GM12878 (cell line): Measurements from ENCODE around the gene HYAL1. TPM values are rescaled to one million over a fixed set of nuclear protein-coding genes. Genes with fewer than 3 reads are reported as not detected.

Experiments
- ATAC-seq: fragments of 200-7000 bp; cut with Tn5 transposase; 3 replicates; pipeline ENCODE4 v1.9.1; 2020; ENCODE audit warnings: mild to moderate bottlenecking, moderate library complexity
- BruUV-seq: library from RNA; stranded (reverse); fragments of 400-500 nt; replicated peaks from 2 replicates; lab custom pipeline; 2021; lab: Mats Ljungman, UMichigan
- CTCF ChIA-PET: fragments of 300-600 bp; sonication (Branson Sonifier 250); formaldehyde crosslinking; extraction: SDS; loops from one replicate; lab custom pipeline; 2021; ENCODE audit warnings: inconsistent platforms; lab: Yijun Ruan, JAX
- POLR2A ChIA-PET: fragments of 350-600 bp; formaldehyde crosslinking; extraction: SDS; loops from one replicate; lab custom pipeline; 2021; ENCODE audit warnings: inconsistent platforms; lab: Charles Lee
- RAD21 ChIA-PET: fragments of 300-600 bp; sonication (Branson Sonifier 250); formaldehyde crosslinking; loops from one replicate; lab custom pipeline; 2023; ENCODE audit warnings: antibody characterized with exemption; ENCODE audit not compliant: unreplicated experiment; lab: Charles Lee
- SMC1A ChIA-PET: fragments of 300-600 bp; sonication (Branson Sonifier 250); formaldehyde crosslinking; loops from one replicate; lab custom pipeline; 2023; ENCODE audit not compliant: unreplicated experiment, uncharacterized antibody; lab: Charles Lee
- DNase-seq: peaks from one replicate; pipeline ENCODE4 v3.0.0-alpha.2; 2011; ENCODE audit warnings: low read depth, low spot score
- FAIRE-seq: peaks from 3 replicates; lab custom pipeline; 2011; peaks lifted over from hg19 to GRCh38; lab: Jason Lieb, UNC
- H2AFZ ChIP-seq: 2 replicates; pipeline ENCODE4 v1.6.0; 2011; ENCODE audit warnings: low read depth, low read length, control low read depth; ENCODE audit not compliant: control insufficient read depth
- H3K27ac ChIP-seq: 2 replicates; pipeline ENCODE4 v1.5.1; 2011; ENCODE audit warnings: control low read depth; ENCODE audit not compliant: control insufficient read depth, insufficient read depth
- H3K27me3 ChIP-seq, 2 experiments: replicated peaks in 1 of 2; 2 replicates each; pipeline versions ENCODE4 v1.6.0 to v1.6.1; 2011; ENCODE audit warnings: low read length in 1 of 2; ENCODE audit not compliant: control insufficient read depth in 2 of 2, insufficient read depth in 2 of 2
- H3K36me3 ChIP-seq, 2 experiments: 2 replicates each; pipeline ENCODE4 v1.5.1; 2011; ENCODE audit warnings: low read length in 1 of 2; ENCODE audit not compliant: control insufficient read depth in 2 of 2, insufficient read depth in 2 of 2
- H3K4me1 ChIP-seq: 2 replicates; pipeline ENCODE4 v1.6.1; 2011; ENCODE audit warnings: mild to moderate bottlenecking, low read length, moderate library complexity, mixed read lengths; ENCODE audit not compliant: control insufficient read depth, insufficient read depth
- H3K4me2 ChIP-seq: 2 replicates; pipeline ENCODE4 v1.6.0; 2011; ENCODE audit warnings: control low read depth; ENCODE audit not compliant: control insufficient read depth, insufficient read depth
- H3K4me3 ChIP-seq: fragments of 200-600 bp; sonication (generic); 2 replicates; pipeline ENCODE4 v1.5.1; 2016
- H3K79me2 ChIP-seq: 2 replicates; pipeline ENCODE4 v1.6.0; 2011; ENCODE audit warnings: low read length; ENCODE audit not compliant: control insufficient read depth, insufficient read depth
- H3K9ac ChIP-seq: 2 replicates; pipeline ENCODE4 v1.8.0; 2011; ENCODE audit warnings: low read length, control low read depth, mixed read lengths; ENCODE audit not compliant: control insufficient read depth, insufficient read depth
- H3K9me3 ChIP-seq: replicated peaks from 3 replicates; pipeline ENCODE4 v1.5.1; 2011; ENCODE audit warnings: mild to moderate bottlenecking, low read length; ENCODE audit not compliant: control insufficient read depth, insufficient read depth
- H4K20me1 ChIP-seq: 2 replicates; pipeline ENCODE4 v1.6.0; 2011; ENCODE audit not compliant: control insufficient read depth, insufficient read depth
- BHLHE40 ChIP-seq, 2 experiments: fragments of 450-650 bp in 1 of 2; IDR thresholded peaks; 2 replicates each; pipeline ENCODE4 v1.6.1; 2011 to 2017; ENCODE audit warnings: low read depth in 2 of 2, borderline replicate concordance in 1 of 2, improper control_type of control experiment in 1 of 2, low read length in 1 of 2, mild to moderate bottlenecking in 1 of 2
- DPF2 ChIP-seq: fragments of 450-650 bp; IDR thresholded peaks from 2 replicates; pipeline ENCODE4 v1.6.1; 2017; ENCODE audit warnings: mild to moderate bottlenecking
- EZH2 ChIP-seq: IDR thresholded peaks from 2 replicates; pipeline ENCODE4 v1.6.1; 2012; ENCODE audit warnings: low read depth, mild to moderate bottlenecking, control low read depth, inconsistent platforms, low read length, borderline replicate concordance; ENCODE audit not compliant: control insufficient read depth
- HDAC2 ChIP-seq: fragments of 200-600 bp; sonication (generic); IDR thresholded peaks from 2 replicates; pipeline ENCODE4 v1.6.1; 2017
- JUNB ChIP-seq: IDR thresholded peaks from 2 replicates; pipeline ENCODE4 v1.6.1; 2016; ENCODE audit warnings: antibody characterized with exemption, mild to moderate bottlenecking
- POU2F2 ChIP-seq: IDR thresholded peaks from 3 replicates; pipeline ENCODE4 v1.6.1; 2011; ENCODE audit warnings: low read depth, mild to moderate bottlenecking, low read length, borderline replicate concordance
- SIX5 ChIP-seq: IDR thresholded peaks from 2 replicates; pipeline ENCODE4 v1.6.1; 2011; ENCODE audit warnings: mild to moderate bottlenecking, low read depth, low read length, moderate library complexity; ENCODE audit not compliant: severe bottlenecking
- SP1 ChIP-seq: IDR thresholded peaks from one replicate; pipeline ENCODE4 v1.6.1; 2011; ENCODE audit warnings: low read depth, low read length
- WGBS: methylation state at CpG from one replicate; pipeline ENCODE4 v1.1.6; 2016; ENCODE audit warnings: low lambda C conversion rate; ENCODE audit not compliant: insufficient replicate concordance, insufficient coverage; ENCODE audit errors: missing lambda C conversion rate; 5-methylcytosine and 5-hydroxymethylcytosine counted together
- in situ Hi-C: fragments of 300-500 bp; cut with MboI; formaldehyde crosslinking; loops from 9 replicates; pipeline ENCODE4 v1.14.3; 2018; ENCODE audit warnings: mixed read lengths
- intact Hi-C: fragments of 100-400 bp; cut with micrococcal nuclease; formaldehyde crosslinking; loops from one replicate; pipeline ENCODE4 v1.14.2; 2022; ENCODE audit not compliant: unreplicated experiment
- polyA plus RNA-seq, 11 experiments: library from polyadenylated mRNA; depleted of rRNA in 4 of 11; unstranded in 6 of 11; stranded (reverse) in 5 of 11; fragments of >200 nt; fragmentation: Nextera tagmentation in 4 of 11; fragmentation: Illumina TruSeq in 1 of 11; extraction: Ambion mirVana in 4 of 11; extraction: Trizol in 1 of 11; gene quantifications; 1 replicate in 1 of 11; 2 replicates in 10 of 11; pipeline versions ENCODE4 v1.2.1 to v1.2.3, GENCODE V29; 2011 to 2016; ENCODE audit warnings: inconsistent platforms in 2 of 11, missing spikeins in 2 of 11, low read depth in 1 of 11
- total RNA-seq, 4 experiments: library from RNA; depleted of rRNA in 3 of 4; stranded (reverse); fragments of >200 nt in 3 of 4; fragmentation: Illumina TruSeq in 1 of 4; extraction: Trizol in 1 of 4; gene quantifications; 2 replicates each; pipeline versions ENCODE4 v1.2.1 to v1.2.3, GENCODE V29; 2013 to 2021

The HYAL1 gene
- total and polyA plus RNA-seq, 10 of the 15 experiments (the other 5 are each of a cell fraction or from before 2014, with no cell fraction given) = 0.04 to 0.55 (median 0.18) TPM; not detected in 2

- no peak overlapping the region for H3K4me3 ChIP-seq
- peaks cover 0 to 2% of the 10 kb centered on the region in 2 experiments; a peak in 1 of 4 replicates for H3K36me3 ChIP-seq
- TF ChIP-seq SP1 = no peak
- no peak for TF ChIP-seq HDAC2
- no peak for TF ChIP-seq EZH2
- 0 out of 2 replicates have a peak, but pooled peaks have one; percentile 23 for TF ChIP-seq DPF2
- H4K20me1 ChIP-seq = no peaks in the 10 kb centered on the region
- H3K9ac ChIP-seq = no peak overlapping the region
- POLR2A ChIA-PET = interaction anchor here (0.6 to 1.6 kb wide), 5 partner anchors 10 to 322 kb away, joined by 3 to 7 read pairs (median 5); partner anchors contain the start of genes HYAL3 and NAA80
- no peak overlapping the region for H3K4me2 ChIP-seq
- no peaks in the 10 kb centered on the region for H3K27me3 ChIP-seq
- peaks cover 18% of the 10 kb centered on the region for H3K4me1 ChIP-seq
- in situ Hi-C loops (no loop called here), intact Hi-C loops (no loop called here)
- DNase-seq (no peak), FAIRE-seq (peak; percentile 47), ATAC-seq (peak; percentile 54)
- SMC1A ChIA-PET = interaction anchor here (0.7 to 1.3 kb wide), 3 partner anchors 17 to 44 kb away, joined by 3 to 4 read pairs (median 3); no protein-coding TSS in a partner anchor
- 25% methylated on average over 9 of the region's 9 CpGs for WGBS
- RAD21 ChIA-PET = interaction anchor here (0.9 kb wide), 1 partner anchor 17 kb away, joined by 3 read pairs; the partner anchor contains the start of genes HYAL3 and NAA80
- H2AFZ ChIP-seq = no peak overlapping the region
- no TSS peak for BruUV-seq
- CTCF ChIA-PET = no interaction called here
- H3K79me2 ChIP-seq = peaks cover 5% of the 10 kb centered on the region
- H3K27ac ChIP-seq = no peak overlapping the region
- no peaks in the 10 kb centered on the region for H3K9me3 ChIP-seq
These were observed 13.4 kb upstream of the HYAL1 start for GRCh38 chr3:50316657-50317242.

DNA sequence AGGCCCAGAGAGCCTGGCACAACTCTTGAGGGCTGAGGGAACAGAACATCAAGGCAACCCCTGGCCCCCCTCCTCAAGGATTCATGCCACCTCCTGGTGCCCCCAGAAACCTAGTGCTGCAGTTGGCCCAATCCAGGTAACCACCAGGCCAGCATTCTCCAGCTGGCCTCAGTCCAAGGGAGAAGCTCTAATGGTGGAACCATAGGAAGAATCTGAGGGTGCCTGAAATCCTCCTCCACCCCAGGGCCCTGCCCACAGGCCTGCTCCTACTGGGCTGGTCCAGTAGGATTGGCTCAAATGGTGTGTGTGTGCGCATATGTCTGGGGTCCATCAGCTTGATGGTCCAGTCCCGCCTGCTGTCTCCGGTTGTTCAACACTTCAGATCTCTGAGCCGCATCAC lies 11.4 kb upstream of the HYAL1 start:
- TF ChIP-seq BHLHE40 (IDR thresholded peaks at IDR 0.05; ENCODE audit: borderline replicate concordance in 1 of 2, low read depth in 2 of 2, low read length in 1 of 2) (no peak), JUNB (no peak), POU2F2 (no peak), SIX5 (no peak)
- no peaks in the 10 kb centered on the region for H4K20me1 ChIP-seq
- peaks cover 8% of the 10 kb centered on the region for H3K4me1 ChIP-seq
- DNase-seq (no peak), FAIRE-seq (no peak), ATAC-seq (no peak)
- no peak overlapping the region for H2AFZ ChIP-seq
- 98% methylated on average over 4 of the region's 4 CpGs for WGBS
- RAD21 ChIA-PET = no interaction called here
- SMC1A ChIA-PET = no interaction called here
- intact Hi-C loops (no loop called here), in situ Hi-C loops (no loop called here)
- H3K4me3 ChIP-seq = no peak overlapping the region
- H3K27me3 ChIP-seq = no peaks in the 10 kb centered on the region
- POLR2A ChIA-PET = interaction anchor here (0.7 kb wide), 1 partner anchor 8 kb away, joined by 5 read pairs; no protein-coding TSS in a partner anchor
- H3K79me2 ChIP-seq = no peaks in the 10 kb centered on the region
- peaks cover 0 to 2% of the 10 kb centered on the region in 2 experiments; a peak in 1 of 4 replicates for H3K36me3 ChIP-seq
- no peaks in the 10 kb centered on the region for H3K9me3 ChIP-seq
- H3K27ac ChIP-seq = no peak overlapping the region
- H3K4me2 ChIP-seq = no peak overlapping the region
- no TSS peak for BruUV-seq
- H3K9ac ChIP-seq = no peak overlapping the region
- CTCF ChIA-PET = interaction anchor here (0.6 to 1.7 kb wide), 2 partner anchors 9 kb away, joined by 3 to 8 read pairs; no protein-coding TSS in a partner anchor
